Hepatic stellate cell (primary cell): Measurements from ENCODE around the gene PALS2.

Source experiments
- DNase-seq: peaks from one replicate; pipeline ENCODE4 v3.0.0; 2011; ENCODE audit warnings: low spot score

Gene PALS2

GRCh38 chr7:24572997-24573553 is at the start of gene PALS2:
Gene PALS2 (plus strand): TSS chr7:24573452. CDS start chr7:24623668, 50,216 bp downstream.
- DNase-seq: peak; percentile 67

- no peak for DNase-seq
Measured at GRCh38 chr7:24531255-24531654, 42.0 kb upstream of the PALS2 start.

GRCh38 chr7:24536682-24537081 is 36.6 kb upstream of the PALS2 start:
- DNase-seq: no peak

GRCh38 chr7:24540956-24541355 is 32.3 kb upstream of the PALS2 start:
- DNase-seq: no peak

- DNase-seq: no peak
Measured at GRCh38 chr7:24545215-24545614, 28.0 kb upstream of the PALS2 start.

GRCh38 chr7:24548390-24548789 is 24.9 kb upstream of the PALS2 start:
- DNase-seq: no peak

GRCh38 chr7:24549991-24550390 is 23.3 kb upstream of the PALS2 start:
- DNase-seq: no peak

GRCh38 chr7:24555184-24555583 is 18.1 kb upstream of the PALS2 start:
- DNase-seq: no peak

GRCh38 chr7:24555719-24556118 is 17.5 kb upstream of the PALS2 start:
- no peak for DNase-seq

- DNase-seq: no peak
Measured at GRCh38 chr7:24560772-24561171, 12.5 kb upstream of the PALS2 start.

- DNase-seq: no peak
Measured at GRCh38 chr7:24566274-24566673, 7.0 kb upstream of the PALS2 start.

GRCh38 chr7:24570983-24571382 is 2.3 kb upstream of the PALS2 start:
- DNase-seq: no peak

GRCh38 chr7:24572016-24572392 is 1.2 kb upstream of the PALS2 start:
- no peak for DNase-seq

GRCh38 chr7:24572393-24572996 is 757 bp upstream of the PALS2 start:
- DNase-seq: peak; percentile 45

- peak; percentile 52 for DNase-seq
Measured at GRCh38 chr7:24573554-24574338, 494 bp downstream of the PALS2 start.

- DNase-seq: peak; percentile 11
Measured at GRCh38 chr7:24574386-24574785, 1.1 kb downstream of the PALS2 start.

GRCh38 chr7:24574950-24575349 is 1.7 kb downstream of the PALS2 start:
- DNase-seq: no peak

GRCh38 chr7:24576171-24577025 is 3.1 kb downstream of the PALS2 start:
- DNase-seq: peak; percentile 62

GRCh38 chr7:24578052-24578451 is 4.8 kb downstream of the PALS2 start:
- DNase-seq: no peak

GRCh38 chr7:24580283-24580946 is 7.2 kb downstream of the PALS2 start:
- DNase-seq: no peak

- no peak for DNase-seq
Measured at GRCh38 chr7:24582166-24582565, 8.9 kb downstream of the PALS2 start.

GRCh38 chr7:24587853-24588252 is 14.6 kb downstream of the PALS2 start:
- DNase-seq: no peak
